ENCODE data around the gene CCDC12.
"Not testable (repeated sequence)": the region's sequence is repeated elsewhere in the genome, so short reads cannot be mapped to it uniquely, and the experiment has no call there.

The CCDC12 gene

DNA sequence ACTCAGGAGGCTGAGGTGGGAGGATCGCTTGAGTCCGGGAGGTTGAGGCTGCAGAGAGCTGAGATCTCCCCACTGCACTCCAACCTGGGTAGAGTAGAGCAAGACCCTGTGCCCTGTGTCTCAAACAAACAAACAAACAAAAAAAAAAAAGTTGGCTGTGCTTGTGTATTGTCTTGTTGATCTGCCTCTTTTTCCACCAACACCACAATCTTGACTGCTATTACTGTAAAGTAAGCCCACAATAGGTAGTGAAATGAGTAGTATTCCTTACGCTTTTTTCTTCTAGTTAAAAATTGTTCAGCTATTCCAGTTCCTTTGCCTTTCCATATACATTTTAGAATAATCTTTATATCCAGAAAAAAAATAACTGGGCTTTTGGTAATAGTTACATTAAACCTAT lies 63.6 kb downstream of the CCDC12 start:
- H3K4me3 ChIP-seq (ENCODE audit: low read depth, low read length), result no peak overlapping the region
- no peak for DNase-seq (ENCODE audit: low read depth)
- TF ChIP-seq CTCF (IDR thresholded peaks at IDR 0.05; ENCODE audit: low read depth, low read length, missing control alignments), result no peak

DNA sequence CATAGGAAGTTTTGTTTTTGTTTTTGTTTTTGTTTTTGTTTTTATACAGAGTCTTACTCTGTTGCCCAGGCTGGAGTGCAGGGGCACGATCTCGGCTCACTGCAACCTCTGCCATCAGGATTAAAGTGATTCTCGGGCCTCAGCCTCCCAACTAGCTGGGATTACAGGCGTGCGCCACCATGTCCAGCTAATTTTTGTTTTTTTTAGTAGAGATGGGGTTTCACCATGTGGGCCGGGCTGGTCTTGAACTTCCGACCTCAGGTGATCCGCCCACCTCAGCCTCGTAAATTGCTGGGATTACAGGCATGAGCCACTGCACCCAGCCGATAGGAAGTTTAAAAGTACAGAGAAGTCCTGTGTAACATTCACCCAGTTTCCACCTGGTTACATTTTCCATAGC lies 65.6 kb downstream of the CCDC12 start:
- DNase-seq (ENCODE audit: low read depth); H3K4me3 ChIP-seq (ENCODE audit: low read depth, low read length): not testable (repeated sequence)

DNA sequence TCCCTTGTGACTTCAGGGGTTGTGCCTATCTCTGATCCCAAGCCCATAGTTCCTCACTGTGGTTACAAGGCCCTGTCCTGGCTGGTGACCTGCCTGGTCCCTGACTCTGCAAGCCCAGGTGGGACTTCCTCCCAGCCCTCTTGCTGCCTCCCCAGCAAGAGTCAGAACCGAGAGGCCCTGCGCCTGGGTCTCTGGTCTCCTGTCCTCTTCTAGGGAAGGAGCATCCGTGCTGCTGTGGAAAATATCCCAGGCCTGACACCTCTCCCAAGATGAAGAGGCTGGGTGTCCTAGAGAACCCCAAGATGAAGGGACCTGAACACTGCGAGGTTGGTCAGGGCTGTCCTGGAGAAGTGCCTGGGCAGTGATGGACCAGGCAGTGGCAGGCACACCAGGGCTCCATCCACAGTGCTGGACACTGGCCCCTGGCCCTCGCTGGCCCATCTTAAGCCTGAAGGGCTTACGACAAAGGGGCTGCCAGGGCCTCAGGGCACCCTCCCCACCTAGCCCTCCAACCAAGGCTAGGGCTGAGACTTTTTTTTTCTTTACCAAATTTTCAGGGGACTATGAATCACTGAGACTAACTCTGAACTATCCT lies 66.3 kb downstream of the CCDC12 start:
- H3K4me3 ChIP-seq (ENCODE audit: low read depth, low read length), result no peak overlapping the region
- TF ChIP-seq CTCF (IDR thresholded peaks at IDR 0.05; ENCODE audit: low read depth, low read length, missing control alignments), result no peak
- no peak for DNase-seq (ENCODE audit: low read depth)

DNA sequence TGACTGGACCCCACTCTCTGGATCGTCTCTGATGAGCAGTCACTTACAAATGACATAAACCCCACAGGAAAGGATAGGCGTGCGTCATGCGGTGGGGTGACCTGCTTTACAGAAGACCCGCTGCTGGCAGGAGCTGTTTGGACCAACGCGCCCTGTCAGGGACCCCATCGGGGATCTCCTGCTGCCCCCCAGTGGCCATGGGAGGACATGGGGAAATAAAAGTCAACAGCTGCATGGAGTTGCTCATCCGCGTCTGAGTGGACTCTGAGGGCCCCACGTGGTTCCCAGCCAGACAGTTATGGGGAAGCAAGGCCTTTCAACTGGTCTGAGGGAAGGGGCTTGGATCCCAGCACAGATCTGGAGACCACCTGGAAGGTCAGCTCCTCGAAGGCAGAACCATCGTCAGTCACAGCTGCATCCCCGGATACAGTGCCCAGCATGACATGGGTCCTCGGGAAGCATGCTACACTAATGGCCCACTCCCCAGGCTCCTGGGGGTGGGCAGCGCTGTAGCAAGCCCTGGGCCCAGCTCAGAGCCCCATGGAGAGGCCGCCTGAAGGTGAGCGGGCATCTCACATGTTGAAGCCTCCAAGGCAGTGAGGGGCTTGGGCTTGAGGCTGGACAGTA lies 66.9 kb downstream of the CCDC12 start:
- TF ChIP-seq CTCF (IDR thresholded peaks at IDR 0.05; ENCODE audit: low read depth, low read length, missing control alignments), result peak; percentile 86
- DNase-seq (ENCODE audit: low read depth), result no peak
- H3K4me3 ChIP-seq (ENCODE audit: low read depth, low read length), result no peak overlapping the region

- no peak for TF ChIP-seq CTCF (IDR thresholded peaks at IDR 0.05; ENCODE audit: low read depth, low read length, missing control alignments)
- no peak overlapping the region for H3K4me3 ChIP-seq (ENCODE audit: low read depth, low read length)
- no peak for DNase-seq (ENCODE audit: low read depth)
Measured at GRCh38 chr3:46908986-46909534, 67.5 kb downstream of the CCDC12 start.

DNA sequence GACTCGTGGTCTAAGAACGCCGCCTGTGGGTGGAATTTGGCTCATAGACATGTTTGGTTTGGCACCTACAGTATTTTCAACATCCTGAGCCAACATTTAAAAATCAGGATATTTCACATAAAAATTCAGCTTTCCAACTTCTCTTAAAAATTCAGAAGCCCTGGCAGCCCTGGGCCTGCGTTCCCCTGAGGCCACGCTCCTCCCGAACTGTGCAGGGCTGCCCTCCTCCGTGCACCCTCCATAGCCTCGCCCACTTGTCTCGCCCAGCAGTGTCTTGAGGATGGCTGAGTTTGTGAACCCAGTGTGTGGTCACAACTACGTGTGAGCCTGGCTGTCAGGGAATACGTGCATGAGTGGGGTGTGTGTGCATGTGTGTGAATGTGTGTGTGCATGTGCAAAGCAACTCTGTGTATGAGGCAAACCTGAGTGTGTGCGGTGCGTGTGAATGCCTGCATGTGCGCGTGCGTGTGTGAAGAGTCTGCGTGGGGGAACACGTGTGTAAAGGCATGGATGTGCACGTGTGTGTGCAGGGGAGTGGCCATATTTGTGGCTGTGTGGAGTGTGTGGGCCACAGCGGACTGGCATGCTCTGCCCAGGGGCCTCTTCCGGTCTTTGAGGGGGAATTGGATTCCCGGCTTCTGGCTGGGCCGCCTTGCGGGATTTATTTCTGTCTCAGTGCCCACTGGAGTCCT lies 68.1 kb downstream of the CCDC12 start:
- DNase-seq (ENCODE audit: low read depth), result no peak
- peak; percentile 12 for TF ChIP-seq CTCF (IDR thresholded peaks at IDR 0.05; ENCODE audit: low read depth, low read length, missing control alignments)

GRCh38 chr3:46907960-46908293 lies 68.6 kb downstream of the CCDC12 start:
- no peak overlapping the region for H3K4me3 ChIP-seq (ENCODE audit: low read depth, low read length)
- no peak for TF ChIP-seq CTCF (IDR thresholded peaks at IDR 0.05; ENCODE audit: low read depth, low read length, missing control alignments)
- no peak for DNase-seq (ENCODE audit: low read depth)

More for the DNA sequence above, 68.1 kb downstream of the CCDC12 start:
- no peak overlapping the region for H3K4me3 ChIP-seq (ENCODE audit: low read depth, low read length)
